ENCODE measurements around the gene GXYLT2. TPM values are rescaled to one million over a fixed set of nuclear protein-coding genes. Genes with fewer than 3 reads are reported as not detected.

Gene GXYLT2
- total RNA-seq, 2 experiments from 2014 or later, result 0.08 TPM; not detected in 1

GRCh38 chr3:72892870-72893269, 5.0 kb downstream of the GXYLT2 start:
- POLR2A ChIA-PET, result no interaction called here
- peaks cover 10% of the 10 kb centered on the region for H3K4me1 Mint-ChIP-seq (ENCODE audit: low read depth)
- H3K9me3 Mint-ChIP-seq, result no peaks in the 10 kb centered on the region
- H3K9me3 ChIP-seq (ENCODE audit: control insufficient read depth in 1 of 2, insufficient read depth in 1 of 2, low read length in 2 of 2), result no peaks in the 10 kb centered on the region
- H3K27me3 ChIP-seq (ENCODE audit: control insufficient read depth in 1 of 2, insufficient read depth in 2 of 2, low read length in 2 of 2), result peaks cover 19 to 41% of the 10 kb centered on the region in 2 experiments
- no peak overlapping the region for H3K27ac Mint-ChIP-seq
- H3K4me1 ChIP-seq (ENCODE audit: insufficient read depth, low read length), result peaks cover under 1% of the 10 kb centered on the region
- ATAC-seq (ENCODE audit: poor library complexity) (no peak), DNase-seq (peak in 1 of 14 experiments; percentile 5)
- H3K27ac ChIP-seq (ENCODE audit: low read depth in 1 of 2, low read length in 2 of 2), result no peak overlapping the region
- peaks cover 64% of the 10 kb centered on the region for H3K27me3 Mint-ChIP-seq
- no peak overlapping the region for H3K4me3 ChIP-seq (ENCODE audit: low read length)
- CTCF ChIA-PET, result no interaction called here
- H3K4me3 Mint-ChIP-seq, result no peak overlapping the region
- intact Hi-C loops (cut with DNase I, micrococcal nuclease), result no loop called here
- no peaks in the 10 kb centered on the region for H3K36me3 ChIP-seq (ENCODE audit: insufficient read depth, low read length)
- no peaks in the 10 kb centered on the region for H3K36me3 Mint-ChIP-seq (ENCODE audit: low read depth)
- TF ChIP-seq, protein P1, sequence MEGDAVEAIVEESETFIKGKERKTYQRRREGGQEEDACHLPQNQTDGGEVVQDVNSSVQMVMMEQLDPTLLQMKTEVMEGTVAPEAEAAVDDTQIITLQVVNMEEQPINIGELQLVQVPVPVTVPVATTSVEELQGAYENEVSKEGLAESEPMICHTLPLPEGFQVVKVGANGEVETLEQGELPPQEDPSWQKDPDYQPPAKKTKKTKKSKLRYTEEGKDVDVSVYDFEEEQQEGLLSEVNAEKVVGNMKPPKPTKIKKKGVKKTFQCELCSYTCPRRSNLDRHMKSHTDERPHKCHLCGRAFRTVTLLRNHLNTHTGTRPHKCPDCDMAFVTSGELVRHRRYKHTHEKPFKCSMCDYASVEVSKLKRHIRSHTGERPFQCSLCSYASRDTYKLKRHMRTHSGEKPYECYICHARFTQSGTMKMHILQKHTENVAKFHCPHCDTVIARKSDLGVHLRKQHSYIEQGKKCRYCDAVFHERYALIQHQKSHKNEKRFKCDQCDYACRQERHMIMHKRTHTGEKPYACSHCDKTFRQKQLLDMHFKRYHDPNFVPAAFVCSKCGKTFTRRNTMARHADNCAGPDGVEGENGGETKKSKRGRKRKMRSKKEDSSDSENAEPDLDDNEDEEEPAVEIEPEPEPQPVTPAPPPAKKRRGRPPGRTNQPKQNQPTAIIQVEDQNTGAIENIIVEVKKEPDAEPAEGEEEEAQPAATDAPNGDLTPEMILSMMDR (IDR thresholded peaks at IDR 0.05), result no peak

GRCh38 chr3:72894976-72895552, 7.2 kb downstream of the GXYLT2 start:
- Histone ChIP-seq H3K4me1 (ENCODE audit: insufficient read depth, low read length) (no peaks in the 10 kb centered on the region), H3K4me3 (ENCODE audit: low read length) (no peak overlapping the region), H3K9me3 (ENCODE audit: control insufficient read depth in 1 of 2, insufficient read depth in 1 of 2, low read length in 2 of 2) (no peaks in the 10 kb centered on the region), H3K27me3 (ENCODE audit: control insufficient read depth in 1 of 2, insufficient read depth in 2 of 2, low read length in 2 of 2) (peaks cover 10 to 23% of the 10 kb centered on the region in 2 experiments), H3K36me3 (ENCODE audit: insufficient read depth, low read length) (no peaks in the 10 kb centered on the region), H3K27ac (ENCODE audit: low read depth in 1 of 2, low read length in 2 of 2) (no peak overlapping the region)
- DNase-seq (no peak), ATAC-seq (ENCODE audit: poor library complexity) (no peak)
- Mint-ChIP-seq H3K36me3 (ENCODE audit: low read depth) (no peaks in the 10 kb centered on the region), H3K9me3 (no peaks in the 10 kb centered on the region), H3K27ac (no peak overlapping the region), H3K4me3 (no peak overlapping the region), H3K4me1 (ENCODE audit: low read depth) (no peaks in the 10 kb centered on the region), H3K27me3 (peaks cover 55% of the 10 kb centered on the region)
- TF ChIP-seq, protein P1 (IDR thresholded peaks at IDR 0.05), result no peak
- intact Hi-C loops (cut with DNase I, micrococcal nuclease), result no loop called here
- POLR2A ChIA-PET, result no interaction called here
- CTCF ChIA-PET, result no interaction called here

DNA sequence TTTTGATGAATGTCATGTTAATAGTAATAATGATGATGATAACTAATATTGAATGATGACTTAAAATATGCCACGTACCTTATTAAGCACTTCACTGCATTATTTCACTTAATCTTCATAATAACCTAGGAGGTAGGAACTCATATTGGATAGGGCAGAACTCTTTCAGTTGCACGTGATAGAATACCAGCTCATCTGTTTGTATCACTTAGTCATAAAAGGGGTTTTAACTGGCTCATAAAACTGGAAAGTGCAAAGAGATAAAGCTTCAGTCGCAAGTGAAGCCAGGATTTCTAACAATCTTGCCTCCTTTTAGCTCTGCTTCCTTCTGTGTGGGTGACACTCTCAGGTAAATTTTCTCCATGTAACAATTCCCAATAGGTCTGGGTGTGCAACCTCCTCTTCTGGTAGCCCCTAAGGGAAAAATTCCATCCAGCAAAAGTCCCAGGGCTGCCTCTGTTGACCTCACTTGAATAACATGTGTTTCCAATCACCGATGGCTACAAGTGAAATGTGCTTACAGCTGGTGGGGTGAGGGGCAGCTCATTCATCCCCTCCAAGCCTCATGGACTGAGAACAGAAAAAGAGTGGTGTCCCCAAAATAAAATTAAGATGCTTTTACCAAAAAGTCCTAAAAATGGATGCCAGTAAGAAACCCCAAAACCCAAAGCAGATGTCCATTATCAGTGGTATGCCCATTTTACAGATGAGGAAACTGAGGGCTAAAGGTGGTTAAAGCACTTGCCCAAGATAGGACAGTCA, 9.3 kb downstream of the GXYLT2 start:
- H3K4me3 ChIP-seq (ENCODE audit: low read length), result no peak overlapping the region
- DNase-seq (no peak), ATAC-seq (ENCODE audit: poor library complexity) (no peak)
- Mint-ChIP-seq H3K36me3 (ENCODE audit: low read depth) (no peaks in the 10 kb centered on the region), H3K27ac (no peak overlapping the region), H3K9me3 (no peaks in the 10 kb centered on the region), H3K27me3 (peaks cover 44% of the 10 kb centered on the region), H3K4me3 (no peak overlapping the region), H3K4me1 (ENCODE audit: low read depth) (no peaks in the 10 kb centered on the region)
- ChIA-PET POLR2A (no interaction called here), CTCF (no interaction called here)
- TF ChIP-seq, protein P1 (IDR thresholded peaks at IDR 0.05), result no peak
- no peaks in the 10 kb centered on the region for H3K4me1 ChIP-seq (ENCODE audit: insufficient read depth, low read length)
- H3K36me3 ChIP-seq (ENCODE audit: insufficient read depth, low read length), result no peaks in the 10 kb centered on the region
- H3K27me3 ChIP-seq (ENCODE audit: control insufficient read depth in 1 of 2, insufficient read depth in 2 of 2, low read length in 2 of 2), result peaks cover 5 to 17% of the 10 kb centered on the region in 2 experiments
- H3K9me3 ChIP-seq (ENCODE audit: control insufficient read depth in 1 of 2, insufficient read depth in 1 of 2, low read length in 2 of 2), result no peaks in the 10 kb centered on the region
- no peak overlapping the region for H3K27ac ChIP-seq (ENCODE audit: low read depth in 1 of 2, low read length in 2 of 2)
- intact Hi-C loops (cut with DNase I, micrococcal nuclease), result no loop called here
